HG03378 (cell line): ENCODE measurements around the gene SPRY4.
"Not testable (repeated sequence)": the region's sequence is repeated elsewhere in the genome, so short reads cannot be mapped to it uniquely, and the experiment has no call there.

ENCODE experiments used
- ATAC-seq: cut with Tn5 transposase; IDR thresholded peaks from one replicate; pipeline ENCODE4 v1.9.1; 2021; ENCODE audit warnings: mild to moderate bottlenecking, moderate library complexity; ENCODE audit not compliant: unreplicated experiment

SPRY4 gene

GRCh38 chr5:142295960-142296860 is 28.6 kb downstream of the SPRY4 start:
- ATAC-seq = no peak

GRCh38 chr5:142295084-142295758 is 29.6 kb downstream of the SPRY4 start:
- ATAC-seq = no peak

GRCh38 chr5:142293486-142293885 is 31.3 kb downstream of the SPRY4 start:
- no peak for ATAC-seq

- ATAC-seq = no peak
Observed at GRCh38 chr5:142292808-142293207, 32.0 kb downstream of the SPRY4 start.

GRCh38 chr5:142292249-142292648 is 32.6 kb downstream of the SPRY4 start:
- ATAC-seq = no peak

GRCh38 chr5:142290577-142291299 is 34.1 kb downstream of the SPRY4 start:
- ATAC-seq = no peak

GRCh38 chr5:142289708-142290576 is 34.9 kb downstream of the SPRY4 start:
- no peak for ATAC-seq

GRCh38 chr5:142287973-142288313 is 36.9 kb downstream of the SPRY4 start:
- peak; percentile 62 for ATAC-seq

GRCh38 chr5:142287096-142287972 is 37.5 kb downstream of the SPRY4 start:
- ATAC-seq = peak; percentile 38

GRCh38 chr5:142286111-142286510 is 38.7 kb downstream of the SPRY4 start:
- ATAC-seq = no peak

GRCh38 chr5:142283304-142283703 is 41.5 kb downstream of the SPRY4 start:
- ATAC-seq = no peak

- ATAC-seq = no peak
Observed at GRCh38 chr5:142281966-142282365, 42.9 kb downstream of the SPRY4 start.

GRCh38 chr5:142281008-142281367 is 43.8 kb downstream of the SPRY4 start:
- ATAC-seq = no peak

- ATAC-seq = no peak
Observed at GRCh38 chr5:142280066-142281007, 44.5 kb downstream of the SPRY4 start.

- no peak for ATAC-seq
Observed at GRCh38 chr5:142278627-142279026, 46.2 kb downstream of the SPRY4 start.

GRCh38 chr5:142277796-142278195 is 47.0 kb downstream of the SPRY4 start:
- no peak for ATAC-seq

GRCh38 chr5:142276517-142276916 is 48.3 kb downstream of the SPRY4 start:
- ATAC-seq = no peak

GRCh38 chr5:142275496-142275895 is 49.3 kb downstream of the SPRY4 start:
- no peak for ATAC-seq

GRCh38 chr5:142272596-142272995 is 52.2 kb downstream of the SPRY4 start:
- not testable (repeated sequence) for ATAC-seq
